HUES64 (cell line): ENCODE data around the gene IPMK.

Source experiments
- H3K27ac ChIP-seq: 2 replicates; pipeline ENCODE4 v1.7.0; 2013; ENCODE audit warnings: low read depth, low read length, inconsistent platforms
- H3K27me3 ChIP-seq: 2 replicates; pipeline ENCODE4 v1.6.1; 2013; ENCODE audit warnings: mild to moderate bottlenecking, low read length; ENCODE audit not compliant: insufficient read depth
- H3K36me3 ChIP-seq: 2 replicates; pipeline ENCODE4 v1.6.1; 2013; ENCODE audit warnings: mild to moderate bottlenecking, low read length; ENCODE audit not compliant: insufficient read depth
- H3K4me1 ChIP-seq: 2 replicates; pipeline ENCODE4 v1.6.1; 2013; ENCODE audit warnings: mild to moderate bottlenecking, low read length, moderate library complexity; ENCODE audit not compliant: insufficient read depth
- H3K4me3 ChIP-seq: 2 replicates; pipeline ENCODE4 v1.5.1; 2013; ENCODE audit warnings: mild to moderate bottlenecking, low read length, moderate library complexity
- H3K9ac ChIP-seq: 2 replicates; pipeline ENCODE4 v1.6.1; 2013; ENCODE audit warnings: mild to moderate bottlenecking, low read depth, low read length
- H3K9me3 ChIP-seq: 2 replicates; pipeline ENCODE4 v1.6.1; 2013; ENCODE audit warnings: low read depth, low read length; ENCODE audit not compliant: insufficient read depth
- WGBS: fragments of 150-250, 120-280 bp; methylation state at CpG from one replicate; pipeline ENCODE4 v1.1.7; 2013; ENCODE audit warnings: missing lambda C conversion rate; 5-methylcytosine and 5-hydroxymethylcytosine counted together

Gene IPMK

DNA sequence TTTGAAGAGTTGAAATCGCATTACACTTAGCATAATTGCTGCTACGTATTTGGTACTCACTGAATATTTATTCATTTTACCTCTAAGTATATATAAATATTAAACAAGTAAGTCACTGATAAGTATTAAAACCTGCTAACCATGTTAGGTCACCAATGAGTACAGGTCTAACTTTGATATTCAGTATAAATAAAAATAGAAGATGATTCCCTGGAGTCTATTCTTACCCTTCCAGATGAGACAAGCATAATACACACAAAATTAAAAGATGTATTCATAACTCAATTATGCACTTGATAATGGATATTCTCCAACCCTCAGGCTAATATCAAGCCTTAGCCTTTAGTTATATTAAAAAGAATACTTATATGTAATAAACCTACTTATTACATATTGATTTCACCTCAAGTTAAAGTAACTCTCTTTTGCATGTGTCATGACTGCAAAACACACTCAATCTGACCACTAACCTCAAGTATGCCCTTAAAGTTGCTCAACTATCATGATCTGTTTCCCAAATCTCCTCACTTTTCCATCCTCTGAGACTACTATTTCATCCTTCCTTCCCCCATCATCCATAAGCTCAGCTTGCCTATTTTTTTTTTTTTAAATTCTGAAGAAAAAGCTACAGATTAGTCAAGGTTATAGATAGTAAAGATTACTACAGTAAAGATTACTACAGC, 46.8 kb downstream of the IPMK start:
- Histone ChIP-seq H3K36me3 (no peaks in the 10 kb centered on the region; the same call in 1 of the 2 replicates), H3K4me1 (no peaks in the 10 kb centered on the region), H3K27me3 (no peaks in the 10 kb centered on the region), H3K27ac (no peak overlapping the region), H3K9me3 (no peaks in the 10 kb centered on the region), H3K9ac (no peak overlapping the region), H3K4me3 (no peak overlapping the region)
- WGBS = 100% methylated on average over 2 of the region's 2 CpGs

DNA sequence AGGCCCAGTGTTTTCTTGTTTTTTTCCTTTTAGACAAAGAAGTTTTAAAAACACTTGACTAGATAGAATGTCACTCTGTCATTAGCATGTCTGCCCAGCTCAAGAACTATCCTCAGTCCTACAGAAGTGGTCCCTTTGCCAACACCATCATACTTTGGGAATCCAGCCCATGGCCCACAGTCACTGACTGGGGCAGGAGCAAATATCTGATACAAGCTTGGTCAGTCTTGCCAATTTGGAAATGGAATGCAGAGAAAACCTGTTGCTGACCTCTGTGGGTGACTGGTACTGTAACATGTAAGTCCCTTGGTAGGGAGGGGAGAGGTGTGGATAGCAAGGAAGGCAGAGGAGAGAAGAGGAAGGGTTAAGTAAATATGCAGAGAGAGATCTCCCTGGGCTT, 47.8 kb downstream of the IPMK start:
- Histone ChIP-seq H3K9me3 (no peaks in the 10 kb centered on the region), H3K27me3 (no peaks in the 10 kb centered on the region), H3K9ac (no peak overlapping the region), H3K36me3 (no peaks in the 10 kb centered on the region; the same call in 1 of the 2 replicates), H3K27ac (no peak overlapping the region), H3K4me1 (no peaks in the 10 kb centered on the region), H3K4me3 (no peak overlapping the region)

DNA sequence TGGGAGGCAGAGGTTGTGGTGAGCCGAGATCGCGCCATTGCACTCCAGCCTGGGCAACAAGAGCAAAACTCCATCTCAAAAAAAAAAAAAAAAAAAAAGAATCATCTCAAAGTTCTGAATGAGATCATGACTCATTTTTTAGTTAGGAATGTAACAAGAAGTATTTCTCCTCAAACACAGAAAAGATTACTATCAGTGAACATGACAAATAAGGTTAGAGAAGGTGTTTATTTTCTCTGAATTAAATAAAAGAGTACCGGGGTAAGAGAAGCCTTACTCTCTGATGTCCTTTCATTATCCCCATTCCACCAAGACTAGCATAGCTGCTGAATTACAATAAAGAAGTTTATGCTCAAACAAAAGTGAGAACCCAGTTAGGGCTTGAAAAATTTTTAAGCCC, 50.1 kb downstream of the IPMK start:
- H3K9me3 ChIP-seq = no peaks in the 10 kb centered on the region
- no CpG with 5 or more reads among the region's 4 CpGs for WGBS
- H3K27ac ChIP-seq = no peak overlapping the region
- no peaks in the 10 kb centered on the region for H3K4me1 ChIP-seq
- no peaks in the 10 kb centered on the region for H3K27me3 ChIP-seq
- H3K4me3 ChIP-seq = no peak overlapping the region
- no peak overlapping the region for H3K9ac ChIP-seq
- H3K36me3 ChIP-seq = no peaks in the 10 kb centered on the region; the same call in 1 of the 2 replicates

DNA sequence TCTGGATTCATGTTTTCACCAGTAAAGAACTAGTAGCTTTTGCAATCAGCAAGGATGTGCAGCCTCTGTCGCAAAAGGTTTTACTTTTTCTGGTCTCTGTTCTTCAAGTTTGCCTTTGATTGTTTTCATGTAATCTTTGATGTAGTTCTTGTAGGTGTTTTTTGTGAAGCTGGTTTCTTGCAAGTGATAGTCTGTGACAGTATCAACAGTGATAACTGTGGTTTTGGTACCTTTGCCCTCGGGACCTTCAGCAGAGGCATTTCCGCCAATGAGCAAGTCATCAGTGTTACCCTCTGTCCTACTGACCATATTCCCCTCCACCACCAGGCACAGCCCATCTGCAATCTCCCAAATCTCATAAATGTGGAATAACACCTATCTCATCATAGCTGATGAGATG, 55.1 kb downstream of the IPMK start:
- no peak overlapping the region for H3K27ac ChIP-seq
- no peak overlapping the region for H3K9ac ChIP-seq
- WGBS = 93% methylated on average over 3 of the region's 3 CpGs
- no peaks in the 10 kb centered on the region for H3K27me3 ChIP-seq
- no peaks in the 10 kb centered on the region for H3K9me3 ChIP-seq
- no peak overlapping the region for H3K4me3 ChIP-seq
- no peaks in the 10 kb centered on the region; the same call in 1 of the 2 replicates for H3K36me3 ChIP-seq
- peaks cover 4% of the 10 kb centered on the region; the same call in 1 of the 2 replicates for H3K4me1 ChIP-seq

DNA sequence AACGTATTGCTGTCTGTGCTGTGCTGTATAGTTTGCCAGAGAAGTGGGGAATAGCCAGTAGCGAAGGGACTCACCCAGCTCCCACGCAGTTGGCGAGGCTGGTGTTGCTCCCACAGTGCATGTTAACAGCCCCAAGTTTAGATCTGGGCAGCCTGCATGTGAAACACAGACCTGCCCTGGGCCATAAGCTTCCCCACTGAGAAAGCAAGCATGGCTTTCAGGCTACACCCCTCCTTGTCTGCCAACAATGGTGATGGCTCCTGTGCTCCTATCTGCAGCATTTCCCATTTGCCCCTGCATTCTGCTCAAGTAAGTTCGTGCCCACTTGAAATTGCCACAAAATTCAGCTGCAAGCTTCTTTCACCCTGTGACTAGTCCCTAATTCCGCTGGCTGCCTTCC, 57.5 kb downstream of the IPMK start:
- WGBS = 88% methylated on average over 6 of the region's 6 CpGs
- no peak overlapping the region for H3K27ac ChIP-seq

DNA sequence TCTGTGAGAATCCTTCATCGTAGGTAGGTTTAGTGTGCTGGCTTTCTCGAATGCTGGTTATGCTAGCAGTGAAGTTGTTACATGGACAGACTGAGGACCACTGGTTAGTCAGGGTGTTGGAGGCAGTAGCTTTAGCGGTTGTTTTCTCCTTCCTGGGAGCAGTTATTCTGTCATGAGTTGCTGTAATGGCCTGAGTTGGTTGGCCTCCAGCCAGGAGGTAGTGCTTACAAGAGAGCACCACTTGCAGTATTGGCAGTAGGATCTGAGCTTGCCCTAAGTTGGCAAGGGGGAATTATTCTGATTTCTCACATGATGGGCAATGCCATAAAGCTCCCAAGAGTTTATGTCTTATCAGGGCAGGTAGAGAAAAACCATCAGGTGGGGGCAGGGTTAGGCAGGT, 58.0 kb downstream of the IPMK start:
- H3K4me3 ChIP-seq = no peak overlapping the region
- WGBS = 94% methylated on average over 3 of the region's 3 CpGs

More for the DNA sequence above, 57.5 kb downstream of the IPMK start:
- no peak overlapping the region for H3K4me3 ChIP-seq
- H3K27me3 ChIP-seq = no peaks in the 10 kb centered on the region
- H3K9ac ChIP-seq = no peak overlapping the region
- H3K4me1 ChIP-seq = peaks cover 4% of the 10 kb centered on the region; the same call in 1 of the 2 replicates
- H3K36me3 ChIP-seq = no peaks in the 10 kb centered on the region
- H3K9me3 ChIP-seq = no peaks in the 10 kb centered on the region

DNA sequence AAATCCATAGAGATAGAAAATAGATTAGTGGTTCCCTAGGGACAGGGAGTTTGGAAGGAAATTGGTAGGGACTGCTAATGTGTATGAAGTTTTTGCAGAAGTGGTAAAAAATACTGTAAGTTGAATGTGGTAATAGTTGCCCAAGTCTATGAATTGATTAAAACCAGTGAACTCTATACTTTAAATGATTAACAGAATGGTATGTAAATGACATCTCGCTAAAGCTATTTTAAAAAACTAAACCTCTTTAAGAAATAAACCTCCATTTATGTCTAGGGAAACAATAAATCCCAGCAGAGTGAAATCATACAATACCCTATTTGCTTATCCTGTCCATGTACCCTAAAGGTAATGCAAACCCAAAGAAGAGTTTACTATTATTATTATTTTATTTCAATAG, 61.4 kb downstream of the IPMK start:
- 100% methylated on average over 1 of the region's 1 CpG for WGBS
- no peaks in the 10 kb centered on the region for H3K36me3 ChIP-seq

More for the DNA sequence above, 58.0 kb downstream of the IPMK start:
- Histone ChIP-seq H3K36me3 (no peaks in the 10 kb centered on the region), H3K27ac (no peak overlapping the region), H3K9me3 (no peaks in the 10 kb centered on the region), H3K9ac (no peak overlapping the region), H3K4me1 (peaks cover 4% of the 10 kb centered on the region; the same call in 1 of the 2 replicates), H3K27me3 (no peaks in the 10 kb centered on the region)

DNA sequence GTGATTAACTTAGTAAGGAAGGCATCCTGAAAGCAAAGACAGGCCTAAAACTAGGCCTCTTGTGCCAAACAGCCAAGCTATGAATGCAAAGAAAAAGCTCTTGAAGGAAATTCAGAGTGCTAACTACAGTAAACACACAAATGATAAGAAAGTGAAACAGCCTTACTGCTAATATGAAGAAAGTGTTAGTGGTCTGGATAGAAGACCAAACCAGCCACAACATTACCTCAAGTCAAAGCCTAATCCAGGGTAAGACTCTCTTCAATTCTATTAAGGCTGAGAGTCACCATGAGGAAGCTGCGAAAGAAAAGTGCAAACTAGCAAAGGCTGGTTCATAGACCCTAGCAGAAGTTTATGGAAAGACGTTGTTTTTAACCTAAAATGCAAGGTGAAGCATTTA, 66.0 kb downstream of the IPMK start:
- Histone ChIP-seq H3K27ac (no peak overlapping the region), H3K9ac (no peak overlapping the region), H3K36me3 (no peaks in the 10 kb centered on the region), H3K27me3 (no peaks in the 10 kb centered on the region), H3K4me3 (no peak overlapping the region), H3K9me3 (no peaks in the 10 kb centered on the region), H3K4me1 (no peaks in the 10 kb centered on the region)
- WGBS = 96% methylated on average over 2 of the region's 2 CpGs

More for the DNA sequence above, 61.4 kb downstream of the IPMK start:
- Histone ChIP-seq H3K9me3 (no peaks in the 10 kb centered on the region), H3K27me3 (no peaks in the 10 kb centered on the region), H3K27ac (no peak overlapping the region), H3K4me3 (no peak overlapping the region), H3K4me1 (peaks cover 4% of the 10 kb centered on the region; the same call in 1 of the 2 replicates), H3K9ac (no peak overlapping the region)

DNA sequence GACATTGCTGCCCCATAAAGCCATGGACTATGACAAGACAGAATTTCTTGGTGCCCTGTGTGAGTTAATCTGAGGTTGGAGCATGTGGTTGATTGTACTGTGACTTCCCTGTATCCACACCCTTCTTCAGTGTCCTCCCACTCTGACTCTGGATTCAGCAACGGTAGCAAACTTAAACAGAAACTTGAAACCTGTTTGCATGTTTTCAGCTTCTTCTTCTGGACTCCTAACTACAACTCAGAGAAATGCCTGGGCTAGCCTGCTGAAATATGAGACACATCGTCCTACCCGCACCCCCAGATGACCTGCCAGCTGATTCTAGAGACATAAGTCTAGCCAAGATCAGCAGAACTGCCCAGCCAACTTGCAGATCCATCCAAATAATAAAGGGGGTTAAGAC, 78.4 kb downstream of the IPMK start:
- no peaks in the 10 kb centered on the region for H3K4me1 ChIP-seq
- H3K27ac ChIP-seq = no peak overlapping the region
- 78% methylated on average over 3 of the region's 3 CpGs for WGBS
- H3K36me3 ChIP-seq = no peaks in the 10 kb centered on the region
- no peaks in the 10 kb centered on the region for H3K9me3 ChIP-seq
- no peak overlapping the region for H3K4me3 ChIP-seq
- H3K27me3 ChIP-seq = no peaks in the 10 kb centered on the region
- no peak overlapping the region for H3K9ac ChIP-seq

DNA sequence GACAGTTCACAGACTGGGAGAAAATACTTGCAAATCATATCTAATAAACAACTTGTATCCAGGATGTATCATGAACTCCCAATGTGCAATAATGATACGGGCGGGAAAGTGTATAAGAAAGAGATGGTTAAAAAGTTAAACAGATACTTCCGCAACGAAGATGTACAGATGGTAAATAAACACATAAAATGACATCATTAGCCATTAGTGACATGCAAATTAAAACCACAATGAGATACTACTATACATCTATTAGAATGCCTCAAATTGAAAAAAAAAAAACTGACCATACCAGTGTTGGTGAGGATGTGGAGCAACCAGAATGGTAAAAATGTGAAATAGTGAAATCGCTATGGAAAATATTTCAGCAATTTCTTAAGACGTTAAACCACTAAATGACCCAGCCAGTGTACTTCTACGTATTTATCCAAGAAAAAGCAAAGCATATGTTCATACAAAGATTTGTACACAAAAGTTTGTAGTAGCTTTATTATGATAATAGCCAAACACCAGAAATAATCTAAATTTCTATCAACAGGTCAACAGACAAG, 83.5 kb downstream of the IPMK start:
- Histone ChIP-seq H3K4me3 (no peak overlapping the region), H3K27ac (no peak overlapping the region), H3K4me1 (no peaks in the 10 kb centered on the region), H3K9me3 (no peaks in the 10 kb centered on the region), H3K36me3 (no peaks in the 10 kb centered on the region), H3K9ac (no peak overlapping the region), H3K27me3 (no peaks in the 10 kb centered on the region)
- WGBS = 100% methylated on average over 4 of the region's 7 CpGs

DNA sequence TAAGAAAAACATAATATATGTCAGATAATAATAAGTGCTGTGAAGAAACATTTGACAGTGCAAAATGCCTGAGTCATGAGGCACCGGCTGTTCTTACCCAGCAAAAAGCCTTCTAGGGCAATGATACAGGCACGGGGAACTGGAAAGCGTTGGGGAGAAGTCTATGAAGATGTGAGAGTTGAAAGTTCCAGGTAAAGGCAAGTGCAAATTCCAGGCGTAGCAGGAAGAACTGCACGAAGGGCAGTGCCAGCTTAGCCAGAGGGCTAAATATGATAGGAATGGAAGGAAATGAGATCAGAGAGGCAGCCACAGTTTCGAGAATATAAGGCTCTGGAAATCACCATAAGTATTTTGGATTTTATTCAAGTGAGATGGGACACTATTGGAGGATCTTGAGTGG, 87.0 kb downstream of the IPMK start:
- no peak overlapping the region for H3K4me3 ChIP-seq
- no peaks in the 10 kb centered on the region for H3K27me3 ChIP-seq
- no peaks in the 10 kb centered on the region for H3K9me3 ChIP-seq
- H3K27ac ChIP-seq = no peak overlapping the region
- WGBS = 90% methylated on average over 6 of the region's 6 CpGs
- no peaks in the 10 kb centered on the region for H3K36me3 ChIP-seq
- H3K4me1 ChIP-seq = no peaks in the 10 kb centered on the region
- H3K9ac ChIP-seq = no peak overlapping the region
